ENCODE results near the gene TTC32.

DNA sequence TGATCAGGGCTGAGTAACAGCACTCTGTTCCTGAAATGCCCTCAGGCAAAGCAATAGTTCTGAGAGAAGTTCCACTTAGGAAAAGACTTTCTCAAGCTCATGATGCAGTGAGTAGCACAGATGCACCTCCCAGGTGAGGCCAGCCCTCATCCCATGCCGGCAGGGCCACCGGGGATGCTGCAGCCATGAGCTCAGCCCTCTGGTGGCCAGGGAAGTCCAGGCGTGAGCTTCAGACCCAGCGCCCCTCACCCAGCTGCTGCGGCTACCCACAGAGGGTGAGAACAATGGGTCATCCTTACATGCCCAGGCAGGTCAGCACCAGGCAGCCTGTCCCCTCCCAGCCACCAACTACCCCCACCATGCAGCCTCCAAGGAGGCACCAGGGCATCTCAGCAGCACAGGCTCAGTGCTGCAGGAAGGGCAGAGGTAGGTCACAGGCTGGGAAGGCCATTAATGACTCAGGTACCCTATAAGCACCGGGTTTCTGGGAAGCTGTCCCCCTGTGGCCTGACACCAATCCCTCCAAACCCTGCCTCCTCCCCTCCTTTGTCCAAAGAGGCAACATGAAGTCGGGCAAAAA is 50.6 kb downstream of the TTC32 start:
- TF ChIP-seq, protein P1, sequence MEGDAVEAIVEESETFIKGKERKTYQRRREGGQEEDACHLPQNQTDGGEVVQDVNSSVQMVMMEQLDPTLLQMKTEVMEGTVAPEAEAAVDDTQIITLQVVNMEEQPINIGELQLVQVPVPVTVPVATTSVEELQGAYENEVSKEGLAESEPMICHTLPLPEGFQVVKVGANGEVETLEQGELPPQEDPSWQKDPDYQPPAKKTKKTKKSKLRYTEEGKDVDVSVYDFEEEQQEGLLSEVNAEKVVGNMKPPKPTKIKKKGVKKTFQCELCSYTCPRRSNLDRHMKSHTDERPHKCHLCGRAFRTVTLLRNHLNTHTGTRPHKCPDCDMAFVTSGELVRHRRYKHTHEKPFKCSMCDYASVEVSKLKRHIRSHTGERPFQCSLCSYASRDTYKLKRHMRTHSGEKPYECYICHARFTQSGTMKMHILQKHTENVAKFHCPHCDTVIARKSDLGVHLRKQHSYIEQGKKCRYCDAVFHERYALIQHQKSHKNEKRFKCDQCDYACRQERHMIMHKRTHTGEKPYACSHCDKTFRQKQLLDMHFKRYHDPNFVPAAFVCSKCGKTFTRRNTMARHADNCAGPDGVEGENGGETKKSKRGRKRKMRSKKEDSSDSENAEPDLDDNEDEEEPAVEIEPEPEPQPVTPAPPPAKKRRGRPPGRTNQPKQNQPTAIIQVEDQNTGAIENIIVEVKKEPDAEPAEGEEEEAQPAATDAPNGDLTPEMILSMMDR (IDR thresholded peaks at IDR 0.05; ENCODE audit: low read length), result no peak
- no peak for TF ChIP-seq EZH2 (optimal IDR thresholded peaks at IDR 0.05; ENCODE audit: low read depth, low read length)
